ENCODE results near the gene RNF123. TPM values are rescaled to one million over a fixed set of nuclear protein-coding genes. Genes with fewer than 3 reads are reported as not detected.
A peak's percentile ranks its signal among the peaks of the same experiment; 100 is the strongest.

The RNF123 gene
- total RNA-seq, 1 donor from 2014 or later: 17.6 TPM

DNA sequence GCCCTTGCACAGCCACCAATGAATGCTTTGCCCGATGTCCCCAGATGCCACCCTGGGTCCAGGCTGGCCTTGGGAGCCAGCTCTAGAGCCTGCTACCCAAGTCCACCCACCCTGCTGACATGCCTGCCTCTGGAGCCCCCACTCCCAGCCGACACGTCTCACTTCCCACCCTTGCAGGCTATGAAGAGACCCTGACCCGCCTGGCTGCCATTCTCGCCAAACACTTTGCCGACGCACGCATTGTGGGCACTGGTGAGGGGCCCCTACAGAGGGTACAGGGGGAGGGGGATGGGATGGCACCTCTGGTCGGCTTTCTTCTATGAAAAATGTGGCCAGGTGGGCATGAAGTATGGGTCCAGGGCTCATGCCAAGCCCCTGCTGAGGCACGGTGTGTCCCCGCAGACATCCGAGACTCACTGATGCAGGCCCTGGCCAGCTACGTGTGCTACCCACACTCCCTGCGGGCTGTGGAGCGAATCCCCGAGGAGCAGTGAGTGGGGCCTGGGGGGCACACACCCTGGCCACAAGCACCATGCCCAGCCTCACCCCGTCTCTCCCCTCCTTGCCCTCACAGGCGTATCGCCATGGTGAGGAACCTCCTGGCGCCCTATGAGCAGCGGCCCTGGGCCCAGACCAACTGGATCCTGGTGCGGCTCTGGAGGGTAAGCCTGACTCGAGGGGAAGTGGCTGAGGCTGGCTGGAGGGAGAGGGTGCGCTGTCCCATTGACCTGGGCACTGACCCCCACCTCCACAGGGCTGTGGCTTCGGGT is 24.2 kb downstream of the RNF123 start:
- TF ChIP-seq, protein P1, sequence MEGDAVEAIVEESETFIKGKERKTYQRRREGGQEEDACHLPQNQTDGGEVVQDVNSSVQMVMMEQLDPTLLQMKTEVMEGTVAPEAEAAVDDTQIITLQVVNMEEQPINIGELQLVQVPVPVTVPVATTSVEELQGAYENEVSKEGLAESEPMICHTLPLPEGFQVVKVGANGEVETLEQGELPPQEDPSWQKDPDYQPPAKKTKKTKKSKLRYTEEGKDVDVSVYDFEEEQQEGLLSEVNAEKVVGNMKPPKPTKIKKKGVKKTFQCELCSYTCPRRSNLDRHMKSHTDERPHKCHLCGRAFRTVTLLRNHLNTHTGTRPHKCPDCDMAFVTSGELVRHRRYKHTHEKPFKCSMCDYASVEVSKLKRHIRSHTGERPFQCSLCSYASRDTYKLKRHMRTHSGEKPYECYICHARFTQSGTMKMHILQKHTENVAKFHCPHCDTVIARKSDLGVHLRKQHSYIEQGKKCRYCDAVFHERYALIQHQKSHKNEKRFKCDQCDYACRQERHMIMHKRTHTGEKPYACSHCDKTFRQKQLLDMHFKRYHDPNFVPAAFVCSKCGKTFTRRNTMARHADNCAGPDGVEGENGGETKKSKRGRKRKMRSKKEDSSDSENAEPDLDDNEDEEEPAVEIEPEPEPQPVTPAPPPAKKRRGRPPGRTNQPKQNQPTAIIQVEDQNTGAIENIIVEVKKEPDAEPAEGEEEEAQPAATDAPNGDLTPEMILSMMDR (IDR thresholded peaks at IDR 0.05; ENCODE audit: insufficient read depth, low read length, severe bottlenecking): no peak
- no peaks in the 10 kb centered on the region for H3K27me3 ChIP-seq (ENCODE audit: control insufficient read depth, insufficient read depth, low read length)
- H3K36me3 ChIP-seq (ENCODE audit: control insufficient read depth, insufficient read depth, low read length): peaks cover 8% of the 10 kb centered on the region
- DNase-seq (ENCODE audit: low read depth) (no peak), FAIRE-seq (no peak)
- no peak overlapping the region for H3K4me3 ChIP-seq (ENCODE audit: low read depth, low read length)

DNA sequence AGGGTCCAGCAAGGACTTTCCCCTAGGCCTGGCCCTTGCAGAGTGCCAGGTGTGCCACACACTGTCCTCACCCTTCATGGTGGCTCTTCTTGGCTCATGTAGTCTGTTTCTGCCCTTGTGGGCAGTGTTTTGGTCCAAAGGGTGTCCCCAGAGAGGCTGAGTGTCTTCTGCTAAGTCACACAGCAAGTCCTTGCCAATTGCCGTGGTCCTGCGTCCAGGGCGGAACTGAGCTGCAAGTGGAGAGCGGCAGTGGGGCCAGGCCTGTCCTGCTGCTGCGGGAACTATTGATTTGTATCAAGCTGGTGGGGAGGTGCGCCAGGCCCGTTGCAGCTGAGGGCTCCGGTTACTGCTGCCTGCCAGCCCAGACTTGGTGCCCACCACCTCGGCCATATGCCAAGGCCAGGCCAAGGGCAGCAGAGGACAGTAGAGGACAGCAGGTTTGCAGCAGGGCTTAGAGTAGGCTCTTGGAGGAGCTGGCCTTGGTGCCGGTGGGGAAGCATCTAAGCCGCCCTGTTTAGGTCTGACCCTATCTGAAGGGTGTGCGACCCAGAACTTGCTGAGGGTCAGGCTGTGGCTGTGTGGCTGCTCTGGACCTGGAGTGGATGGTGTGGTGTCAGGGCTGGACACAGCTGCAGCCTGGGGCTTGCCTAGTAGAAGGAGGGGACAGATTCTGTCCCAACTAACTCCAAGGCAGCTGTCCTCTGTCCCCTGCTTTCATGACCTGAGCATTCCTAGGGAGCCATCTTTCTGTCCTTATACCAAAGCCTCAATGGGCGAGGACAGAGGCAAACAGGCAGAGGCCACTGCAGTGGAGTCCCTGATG is 25.6 kb downstream of the RNF123 start:
- H3K36me3 ChIP-seq (ENCODE audit: control insufficient read depth, insufficient read depth, low read length): peaks cover 8% of the 10 kb centered on the region
- FAIRE-seq (no peak), DNase-seq (ENCODE audit: low read depth) (no peak)
- H3K4me3 ChIP-seq (ENCODE audit: low read depth, low read length): no peak overlapping the region
- no peaks in the 10 kb centered on the region for H3K27me3 ChIP-seq (ENCODE audit: control insufficient read depth, insufficient read depth, low read length)
- TF ChIP-seq, protein P1 (IDR thresholded peaks at IDR 0.05; ENCODE audit: insufficient read depth, low read length, severe bottlenecking): no peak

DNA sequence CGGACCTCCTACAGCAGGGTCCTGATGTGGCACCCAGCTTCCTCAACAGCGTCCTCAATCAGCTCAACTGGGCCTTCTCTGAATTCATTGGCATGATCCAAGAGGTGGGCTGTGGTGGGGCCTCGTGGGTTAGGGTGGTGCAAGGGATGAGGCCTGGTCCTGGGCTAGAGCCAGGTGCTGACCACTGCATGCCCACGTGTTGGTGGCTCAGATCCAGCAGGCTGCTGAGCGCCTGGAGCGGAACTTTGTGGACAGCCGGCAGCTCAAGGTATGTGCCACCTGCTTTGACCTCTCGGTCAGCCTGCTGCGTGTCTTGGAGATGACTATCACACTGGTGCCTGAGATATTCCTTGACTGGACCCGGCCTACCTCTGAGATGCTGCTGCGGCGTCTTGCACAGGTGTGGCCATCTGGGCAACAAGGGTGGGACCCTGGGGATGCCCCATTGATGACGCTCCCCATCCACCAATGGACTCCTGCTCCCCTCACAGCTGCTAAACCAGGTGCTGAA is 26.3 kb downstream of the RNF123 start:
- Histone ChIP-seq H3K4me3 (ENCODE audit: low read depth, low read length) (no peak overlapping the region), H3K27me3 (ENCODE audit: control insufficient read depth, insufficient read depth, low read length) (no peaks in the 10 kb centered on the region), H3K36me3 (ENCODE audit: control insufficient read depth, insufficient read depth, low read length) (peaks cover 8% of the 10 kb centered on the region)
- DNase-seq (ENCODE audit: low read depth) (no peak), FAIRE-seq (no peak)
- TF ChIP-seq, protein P1 (IDR thresholded peaks at IDR 0.05; ENCODE audit: insufficient read depth, low read length, severe bottlenecking): no peak

DNA sequence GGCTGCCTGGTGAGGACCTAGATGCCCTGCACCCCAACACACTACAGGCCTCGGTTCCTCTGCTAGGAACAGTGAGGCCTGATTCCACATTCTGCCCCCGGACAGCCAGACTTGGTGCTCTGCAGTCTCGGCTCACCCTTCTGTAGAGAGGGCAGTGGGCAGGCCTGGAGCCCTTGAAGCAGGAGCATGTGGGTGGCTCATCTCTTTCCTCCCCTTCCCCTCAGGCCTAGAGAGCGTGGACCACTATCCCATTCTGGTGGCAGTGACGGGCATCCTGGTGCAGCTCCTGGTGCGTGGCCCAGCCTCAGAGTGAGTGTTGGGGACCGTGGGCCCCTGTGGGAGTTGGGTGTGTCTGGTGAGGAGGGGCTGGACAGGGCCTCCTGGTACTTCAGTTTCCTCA is 26.8 kb downstream of the RNF123 start:
- FAIRE-seq (peak; percentile 84), DNase-seq (ENCODE audit: low read depth) (no peak)
- Histone ChIP-seq H3K4me3 (ENCODE audit: low read depth, low read length) (no peak overlapping the region), H3K36me3 (ENCODE audit: control insufficient read depth, insufficient read depth, low read length) (peaks cover 9% of the 10 kb centered on the region), H3K27me3 (ENCODE audit: control insufficient read depth, insufficient read depth, low read length) (no peaks in the 10 kb centered on the region)
- TF ChIP-seq, protein P1 (IDR thresholded peaks at IDR 0.05; ENCODE audit: insufficient read depth, low read length, severe bottlenecking): no peak

DNA sequence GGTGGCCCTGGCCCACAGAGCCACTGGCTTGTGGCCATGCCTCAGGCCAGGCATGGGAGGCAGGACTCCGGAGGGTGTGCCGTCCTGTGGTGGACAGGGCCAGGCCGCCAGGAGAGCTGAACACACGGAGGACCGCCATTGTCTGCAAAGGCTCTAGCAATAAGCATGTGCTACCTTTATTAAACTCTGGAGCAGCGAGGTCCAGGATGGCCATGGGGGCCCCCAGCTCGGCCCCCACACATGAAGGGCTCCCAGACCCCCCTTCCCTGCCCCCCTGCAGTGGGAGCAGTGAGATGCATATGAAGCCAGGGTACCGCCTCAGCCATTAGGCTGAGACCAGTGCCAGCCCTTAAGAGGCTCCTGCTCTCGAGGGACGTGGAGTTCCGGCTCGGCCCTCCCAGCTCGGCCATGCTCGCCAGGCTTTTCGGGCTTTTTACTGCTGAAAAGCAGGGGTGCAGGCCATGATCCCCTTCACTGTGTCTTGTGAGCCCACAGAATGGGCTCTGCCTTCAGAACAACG is 27.4 kb downstream of the RNF123 start:
- FAIRE-seq: no peak
- Histone ChIP-seq H3K27me3 (ENCODE audit: control insufficient read depth, insufficient read depth, low read length) (no peaks in the 10 kb centered on the region), H3K36me3 (ENCODE audit: control insufficient read depth, insufficient read depth, low read length) (peaks cover 14% of the 10 kb centered on the region), H3K4me3 (ENCODE audit: low read depth, low read length) (no peak overlapping the region)
- no peak for DNase-seq (ENCODE audit: low read depth)
- TF ChIP-seq, protein P1 (IDR thresholded peaks at IDR 0.05; ENCODE audit: insufficient read depth, low read length, severe bottlenecking): no peak
